IPS-15b (cell line): Measurements from ENCODE around the gene NFIB.

ENCODE experiments used
- H3K27me3 ChIP-seq: one replicate; pipeline ENCODE4 v1.6.1; 2013; ENCODE audit warnings: low read length; ENCODE audit not compliant: control insufficient read depth, insufficient read depth
- H3K36me3 ChIP-seq: one replicate; pipeline ENCODE4 v1.6.1; 2013; ENCODE audit warnings: low read length; ENCODE audit not compliant: control insufficient read depth, insufficient read depth
- H3K4me1 ChIP-seq: one replicate; pipeline ENCODE4 v1.6.1; 2013; ENCODE audit warnings: mild to moderate bottlenecking, low read length; ENCODE audit not compliant: control insufficient read depth, insufficient read depth
- H3K4me3 ChIP-seq: one replicate; pipeline ENCODE4 v1.5.1; 2013; ENCODE audit warnings: low read depth, low read length
- H3K9ac ChIP-seq: one replicate; pipeline ENCODE4 v1.6.1; 2013; ENCODE audit warnings: low read depth, mild to moderate bottlenecking, low read length
- H3K9me3 ChIP-seq: one replicate; pipeline ENCODE4 v1.6.1; 2013; ENCODE audit warnings: mild to moderate bottlenecking, low read length; ENCODE audit not compliant: control insufficient read depth, insufficient read depth

Gene NFIB

DNA sequence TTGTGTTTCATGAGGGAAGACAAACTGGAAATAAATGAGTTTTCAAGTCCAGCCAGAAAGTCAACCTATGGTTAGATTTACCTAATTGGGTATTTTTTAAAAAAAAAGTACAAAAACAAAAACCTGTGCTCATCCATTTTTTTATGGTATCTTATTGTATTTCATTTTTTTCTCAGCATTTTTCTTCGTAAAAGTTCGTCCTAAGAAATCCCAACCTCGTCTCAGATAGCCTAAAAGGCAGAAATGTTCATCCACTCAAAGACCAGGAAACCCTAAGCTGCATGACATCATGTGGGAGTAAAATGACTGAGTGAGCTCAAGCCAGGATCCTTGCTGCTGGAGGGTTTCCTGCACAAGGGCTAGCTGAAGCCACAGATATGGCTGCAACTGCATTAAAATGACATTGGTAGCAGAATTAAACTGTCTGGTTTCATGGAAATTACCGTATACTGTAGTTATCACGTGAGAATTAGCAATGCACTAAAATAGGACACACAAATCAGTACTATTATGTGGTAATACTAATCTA lies 70.4 kb downstream of the NFIB start:
- Histone ChIP-seq H3K4me1 (peaks cover 4% of the 10 kb centered on the region), H3K9ac (no peak overlapping the region), H3K36me3 (no peaks in the 10 kb centered on the region), H3K27me3 (no peaks in the 10 kb centered on the region), H3K9me3 (no peaks in the 10 kb centered on the region), H3K4me3 (no peak overlapping the region)

DNA sequence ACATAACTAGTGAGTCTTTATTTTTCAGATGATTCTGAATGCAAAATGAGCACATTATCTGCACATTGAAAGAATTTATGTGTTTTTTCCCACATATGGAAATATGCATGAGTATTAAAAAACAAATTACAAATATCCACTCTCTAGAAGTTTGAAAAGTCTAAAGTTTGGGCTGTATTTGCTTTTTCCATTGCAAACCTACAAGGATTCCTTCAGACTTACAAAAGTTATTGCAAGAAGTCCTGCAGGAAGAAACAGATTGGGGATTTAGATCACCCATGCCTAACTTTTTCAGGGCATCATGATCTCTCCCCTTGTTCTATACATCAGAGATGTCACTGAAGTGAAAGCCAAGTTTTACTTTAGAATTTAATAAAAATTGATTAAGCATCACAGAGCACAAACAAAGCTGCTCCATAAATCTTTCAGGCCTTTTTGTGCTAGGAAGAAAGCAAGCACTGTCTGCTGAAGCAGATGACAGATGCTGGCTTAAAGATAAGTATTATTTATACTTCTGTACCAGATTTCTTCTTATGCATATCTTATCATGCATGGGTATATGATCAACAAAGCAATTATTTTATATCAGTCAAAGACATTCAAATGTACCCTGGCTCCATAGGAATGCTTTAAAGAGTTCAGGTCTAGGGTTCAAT lies 71.7 kb downstream of the NFIB start:
- Histone ChIP-seq H3K36me3 (no peaks in the 10 kb centered on the region), H3K4me3 (no peak overlapping the region), H3K9ac (no peak overlapping the region), H3K27me3 (no peaks in the 10 kb centered on the region), H3K9me3 (no peaks in the 10 kb centered on the region), H3K4me1 (peaks cover 7% of the 10 kb centered on the region)

DNA sequence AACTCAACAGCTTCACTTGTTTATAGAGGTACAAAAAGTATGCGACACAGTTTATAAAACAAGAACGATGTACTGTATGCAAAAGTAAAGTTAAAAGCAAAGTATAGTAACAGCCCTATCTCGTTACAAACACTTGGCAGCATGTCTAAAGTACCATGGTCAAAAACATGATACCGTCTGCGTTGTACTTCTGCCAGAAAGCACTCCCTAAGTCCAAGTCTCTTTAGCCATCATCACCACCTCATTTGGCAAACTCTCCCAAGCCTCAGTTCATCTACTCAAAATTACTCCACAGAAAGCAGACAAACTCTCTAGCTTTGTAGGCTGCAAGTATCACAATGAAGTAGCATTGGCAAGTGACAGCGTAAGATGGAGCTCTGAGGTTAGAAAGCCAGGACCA lies 73.4 kb downstream of the NFIB start:
- H3K27me3 ChIP-seq, result no peaks in the 10 kb centered on the region
- no peak overlapping the region for H3K9ac ChIP-seq
- no peaks in the 10 kb centered on the region for H3K36me3 ChIP-seq
- H3K9me3 ChIP-seq, result no peaks in the 10 kb centered on the region
- H3K4me3 ChIP-seq, result no peak overlapping the region
- H3K4me1 ChIP-seq, result peaks cover 7% of the 10 kb centered on the region

DNA sequence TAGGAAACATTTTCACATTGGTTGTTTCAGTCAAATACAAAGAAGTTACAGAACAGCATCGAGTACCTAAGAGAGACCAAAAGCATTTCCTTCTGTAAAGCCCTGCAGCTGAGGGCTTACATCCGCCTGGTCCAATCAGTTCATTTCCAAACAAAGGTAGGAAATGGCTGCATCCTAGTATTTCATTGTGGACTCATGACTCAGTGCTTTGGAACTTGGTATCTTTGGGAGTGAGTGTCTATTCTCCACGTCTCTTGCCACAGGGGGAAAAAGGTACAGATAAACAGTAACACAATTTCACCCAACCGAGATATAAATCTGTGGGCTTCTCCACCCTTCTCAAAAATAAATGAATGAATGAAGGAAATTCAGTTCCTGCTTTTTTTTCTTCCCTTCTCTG lies 75.4 kb downstream of the NFIB start:
- Histone ChIP-seq H3K36me3 (no peaks in the 10 kb centered on the region), H3K4me3 (no peak overlapping the region), H3K9me3 (no peaks in the 10 kb centered on the region), H3K9ac (no peak overlapping the region), H3K27me3 (no peaks in the 10 kb centered on the region), H3K4me1 (peaks cover 7% of the 10 kb centered on the region)

DNA sequence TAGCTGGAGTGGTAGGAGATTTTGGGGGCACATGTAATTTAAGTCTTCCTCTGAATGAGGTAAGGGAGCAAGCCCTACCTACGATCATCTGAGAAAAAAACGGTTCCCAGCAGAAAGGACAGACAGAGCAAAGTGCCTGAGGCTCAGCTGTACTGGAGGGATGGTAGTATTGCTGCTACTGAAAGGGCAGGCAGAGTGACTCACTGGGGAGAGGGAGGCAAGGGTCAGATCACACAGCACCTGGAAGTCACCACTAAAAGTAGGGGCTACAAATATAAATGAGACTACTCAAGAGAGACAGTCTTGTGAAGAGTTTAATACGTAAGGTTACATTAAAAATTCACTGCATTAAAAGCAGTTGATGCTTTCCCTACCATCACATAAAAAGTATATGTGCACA lies 75.9 kb downstream of the NFIB start:
- Histone ChIP-seq H3K4me3 (no peak overlapping the region), H3K9ac (no peak overlapping the region), H3K9me3 (no peaks in the 10 kb centered on the region), H3K36me3 (no peaks in the 10 kb centered on the region), H3K27me3 (no peaks in the 10 kb centered on the region), H3K4me1 (peaks cover 7% of the 10 kb centered on the region)

DNA sequence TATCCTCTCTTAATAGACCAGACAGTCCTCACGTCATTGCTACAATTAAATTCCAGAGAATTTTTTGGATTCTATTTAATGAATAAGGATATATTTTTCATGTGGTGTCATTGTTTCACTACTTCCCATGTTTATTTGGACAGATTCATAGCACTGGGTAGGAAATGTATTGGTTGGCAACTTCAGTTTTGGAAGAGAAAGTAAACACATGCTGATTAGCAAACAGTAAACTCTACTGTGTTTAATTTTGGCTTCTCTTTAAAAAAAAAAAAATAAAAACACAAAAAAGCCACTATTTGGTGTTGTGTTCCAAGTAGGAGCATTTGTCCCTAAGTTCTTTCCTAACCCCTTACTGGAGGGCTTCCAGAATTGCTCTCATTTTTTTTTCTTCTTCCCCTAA lies 77.3 kb downstream of the NFIB start:
- Histone ChIP-seq H3K9me3 (no peaks in the 10 kb centered on the region), H3K9ac (no peak overlapping the region), H3K4me3 (no peak overlapping the region), H3K36me3 (no peaks in the 10 kb centered on the region), H3K27me3 (no peaks in the 10 kb centered on the region), H3K4me1 (peaks cover 12% of the 10 kb centered on the region)

DNA sequence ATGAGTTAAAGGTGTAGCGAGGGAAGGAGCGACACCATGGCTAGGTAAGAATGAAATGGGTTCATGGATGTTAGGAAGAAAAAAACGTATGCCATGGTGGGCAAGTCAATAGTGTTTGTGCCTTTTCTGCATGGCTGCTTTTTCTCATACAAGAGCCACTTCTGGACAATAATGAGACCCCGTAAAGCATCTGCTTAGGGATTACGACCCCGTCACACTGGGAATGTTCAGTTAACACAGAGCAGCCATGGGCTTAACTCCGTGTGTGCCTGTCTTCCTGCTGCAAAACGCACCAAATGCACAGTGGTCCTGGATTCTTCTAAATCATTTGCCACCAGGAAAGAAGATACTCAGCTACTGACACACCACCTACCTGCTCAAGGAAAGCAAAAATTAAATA lies 81.8 kb downstream of the NFIB start:
- no peaks in the 10 kb centered on the region for H3K9me3 ChIP-seq
- peaks cover 4% of the 10 kb centered on the region for H3K4me1 ChIP-seq
- no peak overlapping the region for H3K4me3 ChIP-seq
- no peaks in the 10 kb centered on the region for H3K36me3 ChIP-seq
- H3K27me3 ChIP-seq, result no peaks in the 10 kb centered on the region
- no peak overlapping the region for H3K9ac ChIP-seq

DNA sequence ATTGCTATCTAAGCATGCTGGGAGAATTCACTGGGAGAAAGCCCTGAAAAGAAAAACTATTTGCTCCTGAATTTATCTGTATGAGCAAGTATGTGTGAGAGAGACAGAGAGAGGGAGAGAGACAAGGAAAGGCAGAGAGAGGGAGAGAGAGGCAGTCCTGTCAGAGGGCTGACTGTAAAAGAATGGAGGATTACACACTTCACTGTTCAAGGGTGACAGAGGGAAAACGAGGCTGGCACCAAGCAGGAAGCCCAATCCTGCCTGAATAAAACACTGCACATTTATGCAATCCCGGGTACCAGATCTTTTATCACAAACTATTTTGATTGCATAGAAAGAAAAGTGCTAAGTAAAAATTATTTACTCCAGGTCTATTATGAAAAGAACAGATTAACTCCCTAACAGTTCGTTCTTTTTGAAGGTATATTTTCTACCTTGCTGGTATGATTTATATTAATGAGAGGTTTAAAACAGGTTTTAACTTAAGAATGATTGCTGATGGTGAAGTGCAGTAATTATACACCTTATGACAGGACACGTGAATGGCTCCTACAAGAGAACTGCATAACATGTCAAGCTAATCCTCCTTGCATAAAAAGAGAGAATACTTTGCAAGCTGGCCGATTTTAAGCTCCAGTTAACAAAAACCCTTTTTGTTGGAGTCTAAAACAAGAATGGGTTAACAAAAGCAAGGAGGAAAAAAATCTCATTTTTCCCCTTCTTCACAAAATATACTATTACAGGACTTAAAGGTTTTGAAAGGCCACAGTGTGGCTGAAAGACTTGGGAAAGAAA lies 82.5 kb downstream of the NFIB start:
- Histone ChIP-seq H3K9ac (no peak overlapping the region), H3K9me3 (no peaks in the 10 kb centered on the region), H3K27me3 (no peaks in the 10 kb centered on the region), H3K4me1 (peaks cover 4% of the 10 kb centered on the region), H3K4me3 (no peak overlapping the region), H3K36me3 (no peaks in the 10 kb centered on the region)

DNA sequence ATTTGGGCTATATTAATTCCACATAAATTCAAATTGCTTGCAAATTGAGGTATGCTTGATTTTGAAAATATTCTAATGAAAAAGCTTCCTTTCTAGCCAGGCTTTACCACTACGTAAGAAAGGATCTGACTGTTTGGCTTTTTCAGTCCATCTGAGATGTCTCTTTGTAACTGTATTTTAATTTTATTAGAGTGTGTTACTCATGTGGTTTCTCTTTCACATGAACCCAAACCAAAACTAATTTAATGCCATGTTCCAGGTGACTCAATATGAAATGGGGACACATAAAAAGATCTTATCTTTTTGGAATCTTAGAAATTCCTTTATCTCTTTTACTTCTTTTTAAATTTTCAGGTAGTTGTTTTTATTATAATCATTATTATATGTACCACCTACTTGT lies 85.3 kb downstream of the NFIB start:
- H3K4me1 ChIP-seq, result peaks cover 4% of the 10 kb centered on the region
- H3K4me3 ChIP-seq, result no peak overlapping the region
- H3K9me3 ChIP-seq, result no peaks in the 10 kb centered on the region
- H3K36me3 ChIP-seq, result no peaks in the 10 kb centered on the region
- no peak overlapping the region for H3K9ac ChIP-seq
- no peaks in the 10 kb centered on the region for H3K27me3 ChIP-seq

DNA sequence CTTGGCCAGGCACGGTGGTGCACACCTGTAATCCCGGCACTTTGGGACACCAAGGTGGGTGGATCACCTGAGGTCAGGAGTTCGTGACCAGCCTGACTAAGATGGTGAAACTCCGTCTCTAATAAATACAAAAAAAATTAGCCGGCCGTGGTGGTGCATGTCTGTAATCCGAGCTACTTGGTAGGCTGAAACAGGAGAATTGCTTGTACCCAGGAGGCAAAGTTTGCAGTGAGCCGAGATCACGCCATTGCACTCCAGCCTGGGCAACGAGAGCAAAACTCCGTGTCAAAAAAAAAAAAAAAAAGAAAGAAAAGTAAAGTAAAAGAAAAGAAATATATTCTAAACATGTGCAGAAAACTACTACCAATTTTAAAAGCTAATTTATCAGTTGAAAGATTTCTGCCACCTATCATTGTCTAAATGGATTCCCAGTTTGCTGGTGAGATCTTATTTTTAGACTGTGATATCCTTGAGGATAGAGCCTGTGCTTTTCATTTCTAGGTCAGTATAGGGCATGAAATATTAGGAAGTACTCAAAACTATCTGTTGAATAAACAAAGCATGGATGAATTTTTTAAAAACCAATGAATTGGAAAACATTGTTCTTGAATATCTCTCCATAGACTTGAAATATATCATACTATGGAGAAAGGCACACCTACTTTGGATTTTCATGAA lies 86.9 kb downstream of the NFIB start:
- Histone ChIP-seq H3K9ac (no peak overlapping the region), H3K4me3 (no peak overlapping the region), H3K27me3 (no peaks in the 10 kb centered on the region), H3K4me1 (peaks cover 2% of the 10 kb centered on the region), H3K36me3 (no peaks in the 10 kb centered on the region), H3K9me3 (no peaks in the 10 kb centered on the region)

DNA sequence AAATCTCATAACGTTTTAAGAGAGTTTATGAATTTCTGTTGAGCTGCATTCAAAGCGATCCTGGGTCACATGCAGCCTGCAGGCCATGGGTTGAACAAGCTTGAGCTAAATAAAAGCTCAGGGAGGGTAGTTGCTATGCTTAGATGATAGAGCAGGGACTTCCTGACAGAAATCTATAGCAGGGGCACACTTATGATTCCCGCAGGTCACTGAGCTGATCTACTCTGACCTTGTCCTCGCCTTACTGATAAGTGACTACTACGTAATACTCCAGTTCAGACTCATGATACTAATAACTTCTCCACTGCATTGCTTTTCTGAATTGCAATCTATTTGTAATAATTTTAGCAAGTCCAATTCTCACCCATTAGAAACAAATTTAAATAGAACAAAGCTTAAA lies 90.9 kb downstream of the NFIB start:
- Histone ChIP-seq H3K36me3 (no peaks in the 10 kb centered on the region), H3K27me3 (no peaks in the 10 kb centered on the region), H3K4me1 (peaks cover 7% of the 10 kb centered on the region), H3K9me3 (no peaks in the 10 kb centered on the region), H3K4me3 (no peak overlapping the region), H3K9ac (no peak overlapping the region)
